GM12801 (cell line): Measurements from ENCODE around the gene ERP44.

Source experiments
- TF ChIP-seq, protein P1 (sequence below): IDR thresholded peaks from one replicate; pipeline ENCODE4 v1.5.1; 2011; ENCODE audit warnings: control low read depth; ENCODE audit not compliant: insufficient read length; ENCODE audit errors: extremely low read depth

Gene ERP44

DNA sequence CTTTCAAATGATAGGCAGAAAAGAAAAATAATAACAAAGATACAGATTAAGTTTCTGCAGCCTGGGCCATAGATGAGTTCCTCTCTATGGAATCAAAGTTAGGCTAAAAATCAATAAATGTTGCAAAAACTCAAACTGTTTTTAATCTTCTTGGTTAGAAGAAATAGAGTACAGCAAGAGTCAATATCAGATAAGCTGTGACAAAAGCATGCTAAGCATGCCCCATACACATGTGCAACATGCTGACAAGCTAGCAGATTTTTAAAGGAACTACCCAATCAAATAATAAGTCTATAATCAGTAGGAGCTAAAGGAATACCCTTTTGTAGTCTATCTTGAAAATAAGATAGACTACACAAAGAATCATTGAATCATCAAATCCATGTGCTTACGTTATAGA, 6.7 kb downstream of the ERP44 start:
- TF ChIP-seq, protein P1, sequence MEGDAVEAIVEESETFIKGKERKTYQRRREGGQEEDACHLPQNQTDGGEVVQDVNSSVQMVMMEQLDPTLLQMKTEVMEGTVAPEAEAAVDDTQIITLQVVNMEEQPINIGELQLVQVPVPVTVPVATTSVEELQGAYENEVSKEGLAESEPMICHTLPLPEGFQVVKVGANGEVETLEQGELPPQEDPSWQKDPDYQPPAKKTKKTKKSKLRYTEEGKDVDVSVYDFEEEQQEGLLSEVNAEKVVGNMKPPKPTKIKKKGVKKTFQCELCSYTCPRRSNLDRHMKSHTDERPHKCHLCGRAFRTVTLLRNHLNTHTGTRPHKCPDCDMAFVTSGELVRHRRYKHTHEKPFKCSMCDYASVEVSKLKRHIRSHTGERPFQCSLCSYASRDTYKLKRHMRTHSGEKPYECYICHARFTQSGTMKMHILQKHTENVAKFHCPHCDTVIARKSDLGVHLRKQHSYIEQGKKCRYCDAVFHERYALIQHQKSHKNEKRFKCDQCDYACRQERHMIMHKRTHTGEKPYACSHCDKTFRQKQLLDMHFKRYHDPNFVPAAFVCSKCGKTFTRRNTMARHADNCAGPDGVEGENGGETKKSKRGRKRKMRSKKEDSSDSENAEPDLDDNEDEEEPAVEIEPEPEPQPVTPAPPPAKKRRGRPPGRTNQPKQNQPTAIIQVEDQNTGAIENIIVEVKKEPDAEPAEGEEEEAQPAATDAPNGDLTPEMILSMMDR, result no peak

DNA sequence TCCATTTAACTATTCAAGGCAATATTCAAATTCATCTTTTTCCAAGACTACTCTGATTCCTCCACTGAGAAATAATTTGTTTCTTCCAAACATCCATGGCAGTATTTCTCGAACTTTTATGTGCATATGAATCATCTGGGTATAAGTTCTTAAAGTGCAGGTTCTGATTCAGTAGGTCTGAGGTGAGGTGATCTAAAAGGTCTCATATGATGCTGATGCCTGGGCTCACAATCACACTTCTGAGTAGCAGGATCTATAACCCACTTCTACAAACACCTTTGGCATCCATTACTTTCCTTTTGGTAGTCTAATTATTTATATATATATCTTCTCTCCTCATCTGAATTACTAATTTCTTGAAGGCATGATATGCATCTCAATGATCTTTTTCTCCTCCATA, 7.2 kb downstream of the ERP44 start:
- TF ChIP-seq, protein P1, result no peak

DNA sequence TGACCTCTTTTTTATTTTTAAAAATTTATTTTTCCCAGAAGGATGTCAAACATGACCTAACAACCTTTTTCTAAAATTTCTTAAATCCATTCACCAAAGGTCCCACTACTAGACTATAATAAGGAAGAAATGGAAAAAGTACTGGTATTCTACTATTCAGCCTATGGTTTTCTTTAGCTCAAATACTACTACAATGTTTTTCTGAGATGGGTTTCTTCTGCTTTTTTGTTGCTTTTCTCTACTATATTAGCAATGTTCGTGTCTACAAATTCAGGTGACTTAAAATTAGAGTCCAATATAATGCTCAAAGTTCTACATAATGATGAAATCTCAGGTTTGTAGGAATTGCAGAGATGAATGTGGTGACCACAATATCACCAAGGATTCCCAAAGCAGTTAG, 7.9 kb downstream of the ERP44 start:
- TF ChIP-seq, protein P1, result no peak

DNA sequence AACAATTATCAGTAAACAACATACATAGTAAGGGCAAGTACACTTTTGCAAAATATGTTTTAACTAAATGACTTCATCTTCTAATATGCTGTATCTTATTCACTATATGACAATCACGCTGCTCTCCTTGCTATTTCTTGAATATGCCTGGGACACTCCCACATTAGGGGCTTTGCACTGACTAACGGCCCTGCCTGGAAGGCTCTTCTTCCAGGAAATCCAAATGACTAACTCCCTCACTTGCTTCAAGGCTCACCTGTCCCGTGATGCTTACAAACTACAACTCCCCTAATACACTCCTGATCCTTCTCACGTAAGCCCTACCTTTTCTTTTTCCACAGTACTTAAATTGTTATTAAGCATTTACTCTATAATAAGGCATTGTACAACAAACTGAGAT, 10.6 kb downstream of the ERP44 start:
- TF ChIP-seq, protein P1, result no peak

DNA sequence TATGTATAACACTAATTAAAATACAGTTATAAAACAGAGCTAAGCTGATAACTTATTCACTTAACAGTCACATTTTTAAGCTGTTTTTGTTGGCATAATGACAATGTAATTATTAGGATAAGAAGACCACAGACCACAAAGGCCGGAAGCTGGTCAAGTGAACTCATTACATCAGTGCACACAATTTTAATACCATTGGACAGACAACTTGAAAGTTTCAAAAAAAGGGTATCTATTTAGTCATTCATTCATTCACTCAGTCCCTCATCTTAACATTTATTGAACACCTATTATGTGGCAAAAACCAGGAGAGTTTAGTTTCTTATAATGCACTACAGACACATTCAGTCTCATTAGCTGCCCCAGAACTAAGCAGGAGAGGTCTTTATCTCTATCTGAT, 11.6 kb downstream of the ERP44 start:
- TF ChIP-seq, protein P1, result no peak

DNA sequence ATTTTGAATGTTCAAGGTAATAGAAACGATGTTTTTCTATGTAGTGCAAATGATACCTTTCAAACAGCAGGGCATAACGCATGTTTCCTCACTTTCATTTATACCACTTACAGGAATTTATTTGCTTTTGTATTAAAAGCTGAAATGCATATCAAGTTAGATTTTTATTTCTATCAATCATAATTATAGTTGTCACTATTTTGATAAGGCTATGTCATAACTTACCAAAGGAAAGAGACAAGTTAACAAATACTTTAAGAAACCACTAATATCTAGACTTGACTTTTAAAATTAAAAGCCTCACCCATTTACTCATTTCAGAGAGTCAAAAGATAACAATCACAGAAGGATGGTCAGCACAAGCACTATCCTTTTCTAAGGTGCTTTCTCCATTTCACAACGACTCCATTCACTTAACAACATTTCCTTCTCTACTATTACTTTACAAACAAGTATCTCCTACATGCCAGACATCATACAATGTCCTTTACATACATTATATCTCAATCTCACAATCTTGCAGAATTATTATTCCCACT, 12.6 kb downstream of the ERP44 start:
- TF ChIP-seq, protein P1, result no peak

DNA sequence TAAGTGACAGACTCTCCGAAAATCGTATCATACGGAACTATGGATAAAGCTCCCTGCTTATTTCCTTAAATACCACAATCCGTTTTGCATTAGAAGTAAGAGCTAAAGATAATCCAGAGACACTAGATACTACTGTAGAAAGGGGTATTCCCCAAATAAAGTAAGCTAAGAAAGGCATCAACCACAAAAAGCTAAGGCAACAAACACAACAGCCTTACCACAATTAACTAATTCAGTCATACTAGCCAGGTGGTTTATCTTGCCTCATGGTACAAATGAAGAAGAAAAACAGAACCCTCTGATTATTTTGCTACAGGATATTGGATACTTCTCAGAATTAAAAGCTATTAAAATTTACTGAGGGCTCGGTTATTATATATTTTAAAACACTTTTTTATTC, 14.1 kb downstream of the ERP44 start:
- TF ChIP-seq, protein P1, result no peak

DNA sequence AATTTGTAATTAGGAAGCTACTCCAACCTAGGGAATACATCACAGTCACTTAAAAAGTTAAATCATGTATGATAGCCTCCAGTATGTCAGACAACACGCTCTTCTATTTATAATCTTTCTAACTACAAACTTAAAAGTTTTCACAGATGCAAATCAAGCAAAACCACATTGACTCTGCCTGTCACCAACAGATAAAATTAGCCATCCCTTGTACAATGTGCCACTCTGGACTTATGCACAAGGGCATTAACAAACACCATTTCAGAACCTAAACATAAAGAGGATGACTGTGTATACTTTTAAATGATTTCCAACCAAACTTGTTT, 14.7 kb downstream of the ERP44 start:
- TF ChIP-seq, protein P1, result no peak
